ENCODE results near the gene PDLIM4. TPM values are rescaled to one million over a fixed set of nuclear protein-coding genes. Genes with fewer than 3 reads are reported as not detected.

Gene PDLIM4
- total RNA-seq, 2 experiments from 2014 or later: not detected

DNA sequence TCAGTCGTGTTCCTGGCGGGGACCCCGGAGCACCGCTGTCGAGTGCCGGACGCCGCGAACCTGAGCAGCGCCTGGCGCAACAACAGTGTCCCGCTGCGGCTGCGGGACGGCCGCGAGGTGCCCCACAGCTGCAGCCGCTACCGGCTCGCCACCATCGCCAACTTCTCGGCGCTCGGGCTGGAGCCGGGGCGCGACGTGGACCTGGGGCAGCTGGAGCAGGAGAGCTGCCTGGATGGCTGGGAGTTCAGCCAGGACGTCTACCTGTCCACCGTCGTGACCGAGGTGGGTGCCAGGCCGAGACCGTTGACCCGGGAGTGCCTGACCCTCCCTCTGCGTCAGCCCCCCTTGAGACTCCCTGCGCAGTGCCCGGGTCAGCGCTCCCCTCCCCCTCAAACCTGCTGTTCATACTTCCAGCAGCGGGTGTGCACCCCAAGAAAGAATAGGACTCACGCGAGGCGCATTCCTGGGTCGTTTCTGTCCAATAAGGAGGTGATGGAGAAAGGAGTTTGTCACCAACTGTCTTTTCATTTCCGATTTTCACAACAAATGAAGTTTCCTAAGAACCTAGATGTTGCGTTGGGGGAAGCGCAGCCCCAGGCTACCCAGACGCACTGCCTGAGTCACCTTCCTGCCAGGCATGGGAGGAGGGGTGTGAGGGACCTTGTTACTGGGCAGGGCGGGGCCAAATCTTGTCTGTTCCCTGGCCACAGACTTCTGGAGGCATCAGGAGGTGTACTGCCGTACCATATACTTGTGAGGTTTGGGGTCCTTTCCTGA is 37.4 kb downstream of the PDLIM4 start:
- H3K4me3 ChIP-seq (ENCODE audit: low read depth, low read length, poor library complexity, severe bottlenecking): no peak overlapping the region
- ChIA-PET POLR2A (interaction anchor here (0.6 kb wide), 1 partner anchor 80 kb away, joined by 5 read pairs; no protein-coding TSS in a partner anchor), CTCF (ENCODE audit: unreplicated experiment) (interaction anchor here (1.0 kb wide), 1 partner anchor 32 kb away, joined by 3 read pairs; no protein-coding TSS in a partner anchor)
- no peak for TF ChIP-seq EZH2phosphoT487 (IDR thresholded peaks at IDR 0.05; ENCODE audit: borderline replicate concordance, low read depth, low read length)
- TF ChIP-seq, protein P1, sequence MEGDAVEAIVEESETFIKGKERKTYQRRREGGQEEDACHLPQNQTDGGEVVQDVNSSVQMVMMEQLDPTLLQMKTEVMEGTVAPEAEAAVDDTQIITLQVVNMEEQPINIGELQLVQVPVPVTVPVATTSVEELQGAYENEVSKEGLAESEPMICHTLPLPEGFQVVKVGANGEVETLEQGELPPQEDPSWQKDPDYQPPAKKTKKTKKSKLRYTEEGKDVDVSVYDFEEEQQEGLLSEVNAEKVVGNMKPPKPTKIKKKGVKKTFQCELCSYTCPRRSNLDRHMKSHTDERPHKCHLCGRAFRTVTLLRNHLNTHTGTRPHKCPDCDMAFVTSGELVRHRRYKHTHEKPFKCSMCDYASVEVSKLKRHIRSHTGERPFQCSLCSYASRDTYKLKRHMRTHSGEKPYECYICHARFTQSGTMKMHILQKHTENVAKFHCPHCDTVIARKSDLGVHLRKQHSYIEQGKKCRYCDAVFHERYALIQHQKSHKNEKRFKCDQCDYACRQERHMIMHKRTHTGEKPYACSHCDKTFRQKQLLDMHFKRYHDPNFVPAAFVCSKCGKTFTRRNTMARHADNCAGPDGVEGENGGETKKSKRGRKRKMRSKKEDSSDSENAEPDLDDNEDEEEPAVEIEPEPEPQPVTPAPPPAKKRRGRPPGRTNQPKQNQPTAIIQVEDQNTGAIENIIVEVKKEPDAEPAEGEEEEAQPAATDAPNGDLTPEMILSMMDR (conservative IDR thresholded peaks at IDR 0.05; ENCODE audit: low read length): no peak
- no peak for DNase-seq (ENCODE audit: low spot score)
- intact Hi-C loops (cut with micrococcal nuclease; ENCODE audit: unreplicated experiment): no loop called here
- no peak overlapping the region for H3K27ac ChIP-seq (ENCODE audit: low read depth, low read length, poor library complexity, severe bottlenecking)
- no TSS peak for BruUV-seq (replicated peaks)
- no peaks in the 10 kb centered on the region for H3K9me3 ChIP-seq (ENCODE audit: low read length)
- no peaks in the 10 kb centered on the region for H3K4me1 ChIP-seq (ENCODE audit: insufficient read depth, low read length, poor library complexity, severe bottlenecking)
- no peaks in the 10 kb centered on the region for H3K79me2 ChIP-seq (ENCODE audit: insufficient read depth, low read depth, low read length)
- H2AFZ ChIP-seq (ENCODE audit: low read length): no peak overlapping the region
- H3K4me2 ChIP-seq (ENCODE audit: low read length): peak overlapping the region; percentile 57; the same call in 1 of the 2 replicates
- no peaks in the 10 kb centered on the region for H3K9me2 ChIP-seq (ENCODE audit: insufficient read depth, low read length)
- H3K36me3 ChIP-seq (ENCODE audit: insufficient read depth, low read length): no peaks in the 10 kb centered on the region
- no peaks in the 10 kb centered on the region for H4K20me1 ChIP-seq (ENCODE audit: insufficient read depth, low read length)

GRCh38 chr5:132295505-132296411 is 38.3 kb downstream of the PDLIM4 start:
- BruUV-seq (replicated peaks): no TSS peak
- ChIA-PET CTCF (ENCODE audit: unreplicated experiment) (no interaction called here), POLR2A (no interaction called here)
- Histone ChIP-seq H3K9me3 (ENCODE audit: low read length) (no peaks in the 10 kb centered on the region), H2AFZ (ENCODE audit: low read length) (no peak overlapping the region), H3K4me2 (ENCODE audit: low read length) (no peak overlapping the region), H3K4me1 (ENCODE audit: insufficient read depth, low read length, poor library complexity, severe bottlenecking) (no peaks in the 10 kb centered on the region), H4K20me1 (ENCODE audit: insufficient read depth, low read length) (no peaks in the 10 kb centered on the region), H3K4me3 (ENCODE audit: low read depth, low read length, poor library complexity, severe bottlenecking) (no peak overlapping the region), H3K36me3 (ENCODE audit: insufficient read depth, low read length) (no peaks in the 10 kb centered on the region), H3K27ac (ENCODE audit: low read depth, low read length, poor library complexity, severe bottlenecking) (no peak overlapping the region), H3K9me2 (ENCODE audit: insufficient read depth, low read length) (no peaks in the 10 kb centered on the region), H3K79me2 (ENCODE audit: insufficient read depth, low read depth, low read length) (no peaks in the 10 kb centered on the region)
- DNase-seq (ENCODE audit: low spot score): no peak
- TF ChIP-seq, protein P1 (conservative IDR thresholded peaks at IDR 0.05; ENCODE audit: low read length): no peak
- no peak for TF ChIP-seq EZH2phosphoT487 (IDR thresholded peaks at IDR 0.05; ENCODE audit: borderline replicate concordance, low read depth, low read length)
- intact Hi-C loops (cut with micrococcal nuclease; ENCODE audit: unreplicated experiment): no loop called here

Measured in OCI-LY7 (cell line).